HepG2 (cell line): Measurements from ENCODE around the gene IMPG2. TPM values are rescaled to one million over a fixed set of nuclear protein-coding genes. Genes with fewer than 3 reads are reported as not detected.

Source experiments
- ATAC-seq: fragments of 200-7000 bp; cut with Tn5 transposase; 3 replicates; pipeline ENCODE4 v1.9.1; 2020; ENCODE audit warnings: mild to moderate bottlenecking, moderate library complexity
- BruUV-seq: library from RNA; stranded (reverse); fragments of 400-500 nt; replicated peaks from 2 replicates; lab custom pipeline; 2021; lab: Mats Ljungman, UMichigan
- CTCF ChIA-PET: fragments of 300-600 bp; formaldehyde crosslinking; extraction: SDS; loops from one replicate; lab custom pipeline; 2021; ENCODE audit warnings: low total read pairs, inconsistent platforms, low intra/inter-chr PET ratio; lab: Yijun Ruan, JAX
- POLR2A ChIA-PET: fragments of 350-600 bp; sonication (Branson Sonifier 250); formaldehyde crosslinking; loops from one replicate; lab custom pipeline; 2020; ENCODE audit warnings: antibody characterized with exemption, inconsistent platforms; lab: Yijun Ruan, JAX
- DNase-seq: peaks from one replicate; pipeline ENCODE4 v3.0.0-alpha.2; 2015; ENCODE audit warnings: low spot score
- FAIRE-seq: peaks from 3 replicates; lab custom pipeline; 2011; peaks lifted over from hg19 to GRCh38; lab: Jason Lieb, UNC
- H2AFZ ChIP-seq: one replicate; pipeline ENCODE4 v1.6.1; 2011; ENCODE audit warnings: low read length, inconsistent platforms
- H3K27ac ChIP-seq: fragments of 300-600 bp; 3 replicates; pipeline ENCODE4 v1.8.0; 2011; ENCODE audit warnings: mixed run types, mild to moderate bottlenecking, mixed read lengths, low read length, inconsistent platforms; ENCODE audit not compliant: insufficient read depth; ENCODE audit errors: extremely low read length
- H3K27me3 ChIP-seq, 2 experiments: fragments of 200-600 bp in 1 of 2; 2 replicates in 1 of 2; 3 replicates in 1 of 2; pipeline versions ENCODE4 v1.6.0 to v1.8.0; 2011; ENCODE audit warnings: low read length in 2 of 2, mild to moderate bottlenecking in 2 of 2, moderate library complexity in 2 of 2, inconsistent platforms in 1 of 2; ENCODE audit not compliant: insufficient read depth in 2 of 2, control insufficient read depth in 1 of 2
- H3K36me3 ChIP-seq, 2 experiments: fragments of 200-600 bp in 1 of 2; replicated peaks in 1 of 2; 2 replicates in 1 of 2; 3 replicates in 1 of 2; pipeline versions ENCODE4 v1.5.1 to v1.8.0; 2011; ENCODE audit warnings: low read length in 2 of 2, inconsistent platforms in 1 of 2; ENCODE audit not compliant: insufficient read depth in 2 of 2, control insufficient read depth in 1 of 2
- H3K4me1 ChIP-seq: 2 replicates; pipeline ENCODE4 v1.5.1; 2012; ENCODE audit warnings: low read length, inconsistent platforms; ENCODE audit not compliant: insufficient read depth
- H3K4me2 ChIP-seq: 2 replicates; pipeline ENCODE4 v1.6.0; 2011; ENCODE audit warnings: low read depth, low read length, inconsistent platforms
- H3K4me3 ChIP-seq, 3 experiments: fragments of 200-600 bp in 1 of 3; sonication (generic), shearing (Covaris generic) in 1 of 3; replicated peaks in 1 of 3; 2 replicates each; pipeline ENCODE4 v1.5.1; 2011 to 2016; ENCODE audit warnings: low read length in 3 of 3, inconsistent platforms in 2 of 3, low read depth in 2 of 3, mild to moderate bottlenecking in 2 of 3, control low read depth in 1 of 3, mixed read lengths in 1 of 3; ENCODE audit not compliant: insufficient read depth in 1 of 3
- H3K79me2 ChIP-seq: one replicate; pipeline ENCODE4 v1.6.1; 2011; ENCODE audit warnings: low read length, inconsistent platforms; ENCODE audit not compliant: insufficient read depth
- H3K9ac ChIP-seq: 2 replicates; pipeline ENCODE4 v1.6.0; 2011; ENCODE audit warnings: mild to moderate bottlenecking, low read depth, low read length, inconsistent platforms; ENCODE audit not compliant: insufficient read depth
- H3K9me3 ChIP-seq: 2 replicates; pipeline ENCODE4 v1.5.1; 2012; ENCODE audit warnings: mild to moderate bottlenecking, low read length
- H4K20me1 ChIP-seq: 2 replicates; pipeline ENCODE4 v1.6.0; 2011; ENCODE audit warnings: inconsistent platforms, mild to moderate bottlenecking, low read length, moderate library complexity; ENCODE audit not compliant: insufficient read depth
- BATF2 ChIP-seq: sonication (generic); formaldehyde crosslinking; IDR thresholded peaks from 2 replicates; pipeline ENCODE4 v1.8.0; 2022; ENCODE audit warnings: mild to moderate bottlenecking, missing genetic modification reagents, moderate library complexity
- CBX1 ChIP-seq: IDR thresholded peaks from one replicate; pipeline ENCODE4 v1.6.1; 2016; ENCODE audit warnings: antibody characterized with exemption, low read depth
- EHMT2 ChIP-seq: fragments of 200-600 bp; sonication (generic); IDR thresholded peaks from 2 replicates; pipeline ENCODE4 v1.7.0; 2017; ENCODE audit warnings: antibody characterized with exemption, low read depth, low read length, borderline replicate concordance
- ELF3 ChIP-seq: IDR thresholded peaks from 2 replicates; pipeline ENCODE4 v1.6.1; 2016; ENCODE audit warnings: missing genetic modification reagents, missing compliant biosample characterization
- FOXP1 ChIP-seq, 2 experiments: fragments of 450-650 bp in 1 of 2; IDR thresholded peaks; 2 replicates each; pipeline ENCODE4 v1.6.1; 2017 to 2018; ENCODE audit warnings: antibody characterized with exemption in 1 of 2
- SIX1 ChIP-seq: sonication (generic); formaldehyde crosslinking; IDR thresholded peaks from 2 replicates; pipeline ENCODE4 v1.4.0; 2020; ENCODE audit warnings: missing genetic modification reagents, borderline replicate concordance
- TCF7L2 ChIP-seq: IDR thresholded peaks from 2 replicates; pipeline ENCODE4 v1.6.1; 2011; ENCODE audit warnings: mild to moderate bottlenecking, low read depth, low read length, moderate library complexity
- ZFP36L2 ChIP-seq: sonication (generic); formaldehyde crosslinking; IDR thresholded peaks from 2 replicates; pipeline ENCODE4 v1.4.0; 2020; ENCODE audit warnings: missing genetic modification reagents
- ZNF234 ChIP-seq: sonication (generic); formaldehyde crosslinking; conservative IDR thresholded peaks from 2 replicates; pipeline ENCODE4 v1.5.1; 2020; ENCODE audit warnings: mild to moderate bottlenecking, missing genetic modification reagents
- ZNF251 ChIP-seq: sonication (generic); formaldehyde crosslinking; IDR thresholded peaks from 2 replicates; pipeline ENCODE4 v1.9.0; 2021; ENCODE audit warnings: mild to moderate bottlenecking, missing genetic modification reagents
- ZNF354B ChIP-seq: sonication (generic); formaldehyde crosslinking; IDR thresholded peaks from 2 replicates; pipeline ENCODE4 v1.8.0; 2022; ENCODE audit warnings: mild to moderate bottlenecking, missing genetic modification reagents
- ZNF432 ChIP-seq: sonication (generic); formaldehyde crosslinking; IDR thresholded peaks from 2 replicates; pipeline ENCODE4 v1.5.0; 2020; ENCODE audit warnings: missing genetic modification reagents, mild to moderate bottlenecking, borderline replicate concordance
- ZNF737 ChIP-seq: sonication (generic); formaldehyde crosslinking; IDR thresholded peaks from 2 replicates; pipeline ENCODE4 v1.5.0; 2020; ENCODE audit warnings: missing genetic modification reagents, mild to moderate bottlenecking, borderline replicate concordance
- in situ Hi-C: cut with HindIII; loops from 2 replicates; pipeline ENCODE4 v1.10.0; 2017; ENCODE audit warnings: low pct_unique_long_range_greater_than_20kb; ENCODE audit not compliant: extremely low pct_ligation_motif_present
- intact Hi-C: fragments of 100-400 bp; cut with micrococcal nuclease; formaldehyde crosslinking; loops from one replicate; pipeline ENCODE4 v1.10.0; 2022; ENCODE audit not compliant: unreplicated experiment
- polyA plus RNA-seq, 8 experiments: library from polyadenylated mRNA; depleted of rRNA in 3 of 8; stranded (reverse) in 7 of 8; unstranded in 1 of 8; fragments of >200 nt; fragmentation: Illumina TruSeq in 4 of 8; extraction: Trizol in 4 of 8; gene quantifications; 2 replicates each; pipeline versions ENCODE4 v1.2.1 to v1.2.3, GENCODE V29; 2011 to 2016; ENCODE audit warnings: low read depth in 4 of 8, missing spikeins in 1 of 8, mixed read lengths in 1 of 8; ENCODE audit not compliant: insufficient read depth in 1 of 8
- total RNA-seq, 5 experiments: library from RNA; depleted of rRNA; stranded (reverse); fragments of >200 nt; fragmentation: Illumina TruSeq; extraction: Trizol; gene quantifications; 2 replicates each; pipeline ENCODE4 v1.2.3, GENCODE V29; 2016; ENCODE audit warnings: low read depth in 1 of 5
- TF ChIP-seq, protein P1 (sequence below): sonication (generic); formaldehyde crosslinking; IDR thresholded peaks from 2 replicates; pipeline ENCODE4 v1.5.0; 2020; ENCODE audit warnings: mild to moderate bottlenecking, missing genetic modification reagents, borderline replicate concordance
- TF ChIP-seq, protein P2 (sequence below): sonication (generic); formaldehyde crosslinking; IDR thresholded peaks from 2 replicates; pipeline ENCODE4 v1.8.0; 2022; ENCODE audit warnings: missing genetic modification reagents, mild to moderate bottlenecking, moderate library complexity, borderline replicate concordance
- TF ChIP-seq, protein P3 (sequence below): sonication (generic); formaldehyde crosslinking; IDR thresholded peaks from 2 replicates; pipeline ENCODE4 v1.4.0; 2020; ENCODE audit warnings: mild to moderate bottlenecking, missing genetic modification reagents, borderline replicate concordance

IMPG2 gene
- total and polyA plus RNA-seq, 2 of the 13 experiments (the other 11 are each of a cell fraction or from before 2014, with no cell fraction given), result 0.02 to 0.03 TPM

- Histone ChIP-seq H3K9me3 (no peaks in the 10 kb centered on the region), H3K4me2 (no peak overlapping the region), H3K36me3 (no peaks in the 10 kb centered on the region), H3K9ac (no peak overlapping the region), H4K20me1 (no peaks in the 10 kb centered on the region), H3K27me3 (no peaks in the 10 kb centered on the region; a peak in 1 of 5 replicates), H3K79me2 (no peaks in the 10 kb centered on the region), H3K27ac (no peak overlapping the region), H3K4me3 (no peak overlapping the region), H2AFZ (no peak overlapping the region), H3K4me1 (no peaks in the 10 kb centered on the region)
- ChIA-PET CTCF (no interaction called here), POLR2A (no interaction called here)
- FAIRE-seq, result no peak
- no TSS peak for BruUV-seq
- DNase-seq, result no peak
- intact Hi-C loops (no loop called here), in situ Hi-C loops (no loop called here)
- no peak for ATAC-seq
- TF ChIP-seq ELF3 (no peak), ZNF251 (no peak), ZNF432 (no peak), CBX1 (no peak), EHMT2 (no peak), SIX1 (no peak), TCF7L2 (no peak), ZNF234 (no peak), FOXP1 (IDR thresholded peaks at IDR 0.05) (no peak), FOXP1 (CRISPR knock-in tag; IDR thresholded peaks at IDR 0.05) (no peak), ZNF737 (CRISPR knock-in tag) (no peak), BATF2 (CRISPR knock-in tag) (no peak), ZNF354B (CRISPR knock-in tag) (no peak), ZFP36L2 (CRISPR knock-in tag) (no peak)
- TF ChIP-seq, protein P1, sequence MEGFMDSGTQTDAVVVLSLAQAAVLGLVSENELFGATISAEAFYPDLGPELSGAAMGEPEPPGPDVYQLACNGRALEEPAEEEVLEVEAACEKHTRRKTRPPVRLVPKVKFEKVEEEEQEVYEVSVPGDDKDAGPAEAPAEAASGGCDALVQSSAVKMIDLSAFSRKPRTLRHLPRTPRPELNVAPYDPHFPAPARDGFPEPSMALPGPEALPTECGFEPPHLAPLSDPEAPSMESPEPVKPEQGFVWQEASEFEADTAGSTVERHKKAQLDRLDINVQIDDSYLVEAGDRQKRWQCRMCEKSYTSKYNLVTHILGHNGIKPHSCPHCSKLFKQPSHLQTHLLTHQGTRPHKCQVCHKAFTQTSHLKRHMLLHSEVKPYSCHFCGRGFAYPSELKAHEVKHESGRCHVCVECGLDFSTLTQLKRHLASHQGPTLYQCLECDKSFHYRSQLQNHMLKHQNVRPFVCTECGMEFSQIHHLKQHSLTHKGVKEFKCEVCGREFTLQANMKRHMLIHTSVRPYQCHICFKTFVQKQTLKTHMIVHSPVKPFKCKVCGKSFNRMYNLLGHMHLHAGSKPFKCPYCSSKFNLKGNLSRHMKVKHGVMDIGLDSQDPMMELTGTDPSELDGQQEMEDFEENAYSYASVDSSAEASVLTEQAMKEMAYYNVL, result no peak
- TF ChIP-seq, protein P2, sequence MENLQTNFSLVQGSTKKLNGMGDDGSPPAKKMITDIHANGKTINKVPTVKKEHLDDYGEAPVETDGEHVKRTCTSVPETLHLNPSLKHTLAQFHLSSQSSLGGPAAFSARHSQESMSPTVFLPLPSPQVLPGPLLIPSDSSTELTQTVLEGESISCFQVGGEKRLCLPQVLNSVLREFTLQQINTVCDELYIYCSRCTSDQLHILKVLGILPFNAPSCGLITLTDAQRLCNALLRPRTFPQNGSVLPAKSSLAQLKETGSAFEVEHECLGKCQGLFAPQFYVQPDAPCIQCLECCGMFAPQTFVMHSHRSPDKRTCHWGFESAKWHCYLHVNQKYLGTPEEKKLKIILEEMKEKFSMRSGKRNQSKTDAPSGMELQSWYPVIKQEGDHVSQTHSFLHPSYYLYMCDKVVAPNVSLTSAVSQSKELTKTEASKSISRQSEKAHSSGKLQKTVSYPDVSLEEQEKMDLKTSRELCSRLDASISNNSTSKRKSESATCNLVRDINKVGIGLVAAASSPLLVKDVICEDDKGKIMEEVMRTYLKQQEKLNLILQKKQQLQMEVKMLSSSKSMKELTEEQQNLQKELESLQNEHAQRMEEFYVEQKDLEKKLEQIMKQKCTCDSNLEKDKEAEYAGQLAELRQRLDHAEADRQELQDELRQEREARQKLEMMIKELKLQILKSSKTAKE, result no peak
- TF ChIP-seq, protein P3, sequence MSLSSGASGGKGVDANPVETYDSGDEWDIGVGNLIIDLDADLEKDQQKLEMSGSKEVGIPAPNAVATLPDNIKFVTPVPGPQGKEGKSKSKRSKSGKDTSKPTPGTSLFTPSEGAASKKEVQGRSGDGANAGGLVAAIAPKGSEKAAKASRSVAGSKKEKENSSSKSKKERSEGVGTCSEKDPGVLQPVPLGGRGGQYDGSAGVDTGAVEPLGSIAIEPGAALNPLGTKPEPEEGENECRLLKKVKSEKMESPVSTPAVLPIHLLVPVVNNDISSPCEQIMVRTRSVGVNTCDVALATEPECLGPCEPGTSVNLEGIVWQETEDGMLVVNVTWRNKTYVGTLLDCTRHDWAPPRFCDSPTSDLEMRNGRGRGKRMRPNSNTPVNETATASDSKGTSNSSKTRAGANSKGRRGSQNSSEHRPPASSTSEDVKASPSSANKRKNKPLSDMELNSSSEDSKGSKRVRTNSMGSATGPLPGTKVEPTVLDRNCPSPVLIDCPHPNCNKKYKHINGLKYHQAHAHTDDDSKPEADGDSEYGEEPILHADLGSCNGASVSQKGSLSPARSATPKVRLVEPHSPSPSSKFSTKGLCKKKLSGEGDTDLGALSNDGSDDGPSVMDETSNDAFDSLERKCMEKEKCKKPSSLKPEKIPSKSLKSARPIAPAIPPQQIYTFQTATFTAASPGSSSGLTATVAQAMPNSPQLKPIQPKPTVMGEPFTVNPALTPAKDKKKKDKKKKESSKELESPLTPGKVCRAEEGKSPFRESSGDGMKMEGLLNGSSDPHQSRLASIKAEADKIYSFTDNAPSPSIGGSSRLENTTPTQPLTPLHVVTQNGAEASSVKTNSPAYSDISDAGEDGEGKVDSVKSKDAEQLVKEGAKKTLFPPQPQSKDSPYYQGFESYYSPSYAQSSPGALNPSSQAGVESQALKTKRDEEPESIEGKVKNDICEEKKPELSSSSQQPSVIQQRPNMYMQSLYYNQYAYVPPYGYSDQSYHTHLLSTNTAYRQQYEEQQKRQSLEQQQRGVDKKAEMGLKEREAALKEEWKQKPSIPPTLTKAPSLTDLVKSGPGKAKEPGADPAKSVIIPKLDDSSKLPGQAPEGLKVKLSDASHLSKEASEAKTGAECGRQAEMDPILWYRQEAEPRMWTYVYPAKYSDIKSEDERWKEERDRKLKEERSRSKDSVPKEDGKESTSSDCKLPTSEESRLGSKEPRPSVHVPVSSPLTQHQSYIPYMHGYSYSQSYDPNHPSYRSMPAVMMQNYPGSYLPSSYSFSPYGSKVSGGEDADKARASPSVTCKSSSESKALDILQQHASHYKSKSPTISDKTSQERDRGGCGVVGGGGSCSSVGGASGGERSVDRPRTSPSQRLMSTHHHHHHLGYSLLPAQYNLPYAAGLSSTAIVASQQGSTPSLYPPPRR, result no peak
These were observed 41.2 kb downstream of the IMPG2 start for GRCh38 chr3:101279162-101279561.
